ENCODE data around the gene BUB1B. TPM values are rescaled to one million over a fixed set of nuclear protein-coding genes. Genes with fewer than 3 reads are reported as not detected.

BUB1B gene
- total and polyA plus RNA-seq, 4 donors: 1.1 to 8.0 (median 2.1) TPM

DNA sequence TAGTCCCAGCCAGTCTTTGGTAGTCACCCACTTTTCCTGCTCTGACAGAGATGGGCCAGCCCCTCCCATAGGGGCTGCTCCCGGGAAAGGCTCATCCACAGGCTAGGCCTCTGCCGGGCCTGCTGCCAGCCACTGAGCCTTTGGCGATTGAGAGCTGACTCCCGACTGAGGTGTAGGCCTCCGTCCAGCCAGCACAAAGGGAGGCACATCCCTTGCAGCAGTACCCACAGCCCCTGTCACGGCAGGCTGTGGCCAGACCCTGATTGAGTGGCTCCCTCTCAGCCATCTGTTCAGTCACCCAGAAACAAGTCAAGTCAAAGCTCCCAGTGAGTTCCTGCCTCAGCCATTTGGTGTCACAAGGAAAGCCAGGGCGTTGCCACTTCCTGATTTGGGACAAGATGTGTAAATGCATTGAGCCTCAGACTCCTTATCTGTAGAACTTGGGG, 71.8 kb downstream of the BUB1B start:
- Histone ChIP-seq H3K27ac (ENCODE audit: low read depth in 1 of 2, low read length in 1 of 2) (no peak overlapping the region), H3K4me3 (no peak overlapping the region), H3K9ac (ENCODE audit: insufficient read depth in 1 of 2, low read length in 2 of 2) (no peak overlapping the region), H3K9me3 (ENCODE audit: control insufficient read depth in 4 of 4, insufficient read depth in 3 of 4, low read length in 3 of 4) (no peaks in the 10 kb centered on the region), H3K4me1 (ENCODE audit: control insufficient read depth in 5 of 5, insufficient read depth in 5 of 5, low read length in 5 of 5) (peaks cover 0 to 2% (median 0%) of the 10 kb centered on the region in 5 donors), H3K36me3 (ENCODE audit: control insufficient read depth in 4 of 4, insufficient read depth in 4 of 4, low read length in 4 of 4) (no peaks in the 10 kb centered on the region), H3K27me3 (ENCODE audit: control insufficient read depth in 3 of 3, insufficient read depth in 3 of 3, low read length in 2 of 3) (peaks cover 0 to 1% (median 0%) of the 10 kb centered on the region in 3 donors)
- DNase-seq: peak in 1 of 3 donors; percentile 40
- ATAC-seq (ENCODE audit: insufficient read depth, low FRiP score): no peak
- TF ChIP-seq, protein P1, sequence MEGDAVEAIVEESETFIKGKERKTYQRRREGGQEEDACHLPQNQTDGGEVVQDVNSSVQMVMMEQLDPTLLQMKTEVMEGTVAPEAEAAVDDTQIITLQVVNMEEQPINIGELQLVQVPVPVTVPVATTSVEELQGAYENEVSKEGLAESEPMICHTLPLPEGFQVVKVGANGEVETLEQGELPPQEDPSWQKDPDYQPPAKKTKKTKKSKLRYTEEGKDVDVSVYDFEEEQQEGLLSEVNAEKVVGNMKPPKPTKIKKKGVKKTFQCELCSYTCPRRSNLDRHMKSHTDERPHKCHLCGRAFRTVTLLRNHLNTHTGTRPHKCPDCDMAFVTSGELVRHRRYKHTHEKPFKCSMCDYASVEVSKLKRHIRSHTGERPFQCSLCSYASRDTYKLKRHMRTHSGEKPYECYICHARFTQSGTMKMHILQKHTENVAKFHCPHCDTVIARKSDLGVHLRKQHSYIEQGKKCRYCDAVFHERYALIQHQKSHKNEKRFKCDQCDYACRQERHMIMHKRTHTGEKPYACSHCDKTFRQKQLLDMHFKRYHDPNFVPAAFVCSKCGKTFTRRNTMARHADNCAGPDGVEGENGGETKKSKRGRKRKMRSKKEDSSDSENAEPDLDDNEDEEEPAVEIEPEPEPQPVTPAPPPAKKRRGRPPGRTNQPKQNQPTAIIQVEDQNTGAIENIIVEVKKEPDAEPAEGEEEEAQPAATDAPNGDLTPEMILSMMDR (IDR thresholded peaks at IDR 0.05; ENCODE audit: control extremely low read depth, extremely low read depth): no peak
- 57 to 62% methylated on average over 7 of the region's 7 CpGs for WGBS, 2 donors

DNA sequence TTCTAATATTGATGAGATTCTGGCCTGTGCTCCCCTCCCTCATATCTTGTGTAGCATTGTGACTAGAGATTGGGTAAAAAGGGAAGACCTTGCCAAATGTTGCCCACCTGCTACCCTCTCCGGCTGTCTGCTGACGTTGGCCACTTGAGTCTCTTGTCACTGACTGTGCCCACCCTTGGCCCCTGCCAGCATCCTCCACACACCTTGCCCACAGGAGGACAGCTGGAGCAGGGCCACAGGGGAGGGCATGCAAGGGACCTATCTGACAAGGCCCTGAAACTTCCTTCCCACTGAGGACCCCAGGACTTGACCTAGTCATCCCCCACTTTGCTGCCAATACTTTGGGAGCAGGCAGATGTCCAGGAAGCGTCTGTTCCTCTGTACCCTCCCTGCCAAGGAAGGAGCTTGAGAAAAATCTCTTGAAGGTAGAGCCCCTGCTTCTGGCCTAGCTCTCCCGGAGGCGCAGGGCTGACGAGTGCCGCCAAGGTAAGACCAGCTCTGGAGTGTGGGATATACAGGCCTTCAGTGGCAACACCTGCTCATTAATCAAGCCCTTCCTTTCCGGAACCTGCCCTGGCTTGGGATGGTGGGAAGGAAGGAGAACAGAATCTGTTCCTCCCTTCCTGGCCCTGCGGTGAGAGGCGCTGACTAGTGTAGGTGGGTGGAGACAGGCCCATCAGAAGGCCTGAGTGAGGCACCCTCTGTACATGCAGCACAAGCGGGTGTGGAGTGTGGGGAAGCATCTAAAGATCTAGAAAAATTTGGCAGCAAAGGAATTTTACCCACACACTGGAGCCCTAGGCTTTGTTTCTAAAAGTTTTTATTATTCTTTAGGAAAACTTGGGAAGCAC, 73.1 kb downstream of the BUB1B start:
- no peak for DNase-seq
- H3K4me3 ChIP-seq: no peak overlapping the region
- peaks cover 0 to 4% (median 0%) of the 10 kb centered on the region in 3 donors for H3K27me3 ChIP-seq (ENCODE audit: control insufficient read depth in 3 of 3, insufficient read depth in 3 of 3, low read length in 2 of 3)
- ATAC-seq (ENCODE audit: insufficient read depth, low FRiP score): no peak
- H3K27ac ChIP-seq (ENCODE audit: low read depth in 1 of 2, low read length in 1 of 2): no peak overlapping the region
- no peaks in the 10 kb centered on the region for H3K9me3 ChIP-seq (ENCODE audit: control insufficient read depth in 4 of 4, insufficient read depth in 3 of 4, low read length in 3 of 4)
- TF ChIP-seq, protein P1 (IDR thresholded peaks at IDR 0.05; ENCODE audit: control extremely low read depth, extremely low read depth): no peak
- no peaks in the 10 kb centered on the region for H3K36me3 ChIP-seq (ENCODE audit: control insufficient read depth in 4 of 4, insufficient read depth in 4 of 4, low read length in 4 of 4)
- peaks cover 0 to 6% (median 0%) of the 10 kb centered on the region in 5 donors for H3K4me1 ChIP-seq (ENCODE audit: control insufficient read depth in 5 of 5, insufficient read depth in 5 of 5, low read length in 5 of 5)
- WGBS, 2 donors: 83 to 86% methylated on average over 11 of the region's 11 CpGs
- no peak overlapping the region for H3K9ac ChIP-seq (ENCODE audit: insufficient read depth in 1 of 2, low read length in 2 of 2)

DNA sequence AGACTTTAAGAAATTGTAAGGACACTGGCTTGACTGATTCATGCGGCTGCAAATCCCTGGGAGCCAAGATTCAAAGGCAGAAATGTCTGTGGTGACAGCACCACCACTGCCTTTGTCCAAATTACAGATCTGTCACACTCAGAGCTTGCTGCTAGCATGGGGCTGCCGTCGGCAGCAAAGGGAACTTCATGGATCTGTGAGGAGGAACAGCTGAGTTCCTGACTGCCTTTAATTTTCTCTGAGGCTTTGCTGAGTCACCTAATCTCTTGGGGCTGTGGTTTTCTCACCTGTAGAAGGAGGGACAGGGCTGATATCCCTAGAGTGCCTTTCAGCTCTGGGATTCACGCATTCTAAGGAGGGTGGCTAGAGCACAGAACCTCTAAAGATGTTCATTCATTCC, 73.9 kb downstream of the BUB1B start:
- Histone ChIP-seq H3K36me3 (ENCODE audit: control insufficient read depth in 4 of 4, insufficient read depth in 4 of 4, low read length in 4 of 4) (no peaks in the 10 kb centered on the region), H3K9ac (ENCODE audit: insufficient read depth in 1 of 2, low read length in 2 of 2) (no peak overlapping the region), H3K27ac (ENCODE audit: low read depth in 1 of 2, low read length in 1 of 2) (no peak overlapping the region), H3K4me1 (ENCODE audit: control insufficient read depth in 5 of 5, insufficient read depth in 5 of 5, low read length in 5 of 5) (peaks cover 0 to 14% (median 0%) of the 10 kb centered on the region in 5 donors), H3K27me3 (ENCODE audit: control insufficient read depth in 3 of 3, insufficient read depth in 3 of 3, low read length in 2 of 3) (peaks cover 0 to 4% (median 0%) of the 10 kb centered on the region in 3 donors), H3K4me3 (no peak overlapping the region), H3K9me3 (ENCODE audit: control insufficient read depth in 4 of 4, insufficient read depth in 3 of 4, low read length in 3 of 4) (no peaks in the 10 kb centered on the region)
- DNase-seq: no peak
- TF ChIP-seq, protein P1 (IDR thresholded peaks at IDR 0.05; ENCODE audit: control extremely low read depth, extremely low read depth): no peak
- ATAC-seq (ENCODE audit: insufficient read depth, low FRiP score): no peak
- WGBS, 2 donors: 50 to 69% methylated on average over 4 of the region's 4 CpGs

Measured in lung (tissue), 12 donors.